Neural crest cell (in vitro differentiated cells): ENCODE data around the gene CMAS. TPM values are rescaled to one million over a fixed set of nuclear protein-coding genes. Genes with fewer than 3 reads are reported as not detected.

Experiments used
- DNase-seq: peaks from one replicate; pipeline ENCODE4 v3.0.0; 2021; ENCODE audit warnings: low read depth, mixed read lengths, low spot score
- H3K27ac Mint-ChIP-seq: one replicate; pipeline ENCODE4 v1.8.0; 2021; ENCODE audit warnings: mild to moderate bottlenecking, mixed read lengths; ENCODE audit not compliant: unreplicated experiment
- H3K27me3 Mint-ChIP-seq: 2 replicates; pipeline ENCODE4 v1.8.0; 2021; ENCODE audit warnings: low read depth, mild to moderate bottlenecking, mixed read lengths
- H3K36me3 Mint-ChIP-seq: 2 replicates; pipeline ENCODE4 v1.8.0; 2021; ENCODE audit warnings: low read depth, mild to moderate bottlenecking, mixed read lengths
- H3K4me1 Mint-ChIP-seq: 2 replicates; pipeline ENCODE4 v1.8.0; 2021; ENCODE audit warnings: mixed read lengths
- H3K4me3 Mint-ChIP-seq: one replicate; pipeline ENCODE4 v1.8.0; 2021; ENCODE audit warnings: mild to moderate bottlenecking, mixed read lengths
- H3K9me3 Mint-ChIP-seq: 2 replicates; pipeline ENCODE4 v1.8.0; 2021; ENCODE audit warnings: mixed read lengths
- total RNA-seq: library from RNA; stranded (reverse); gene quantifications from 2 replicates; pipeline ENCODE4 v1.2.1, GENCODE V29; 2021
- TF ChIP-seq, protein P1 (sequence below): fragments of 200-600 bp; sonication (generic); conservative IDR thresholded peaks from 2 replicates; pipeline ENCODE4 v1.5.0; 2021; ENCODE audit warnings: antibody characterized with exemption, mild to moderate bottlenecking

Gene CMAS
- total RNA-seq, 1 donor from 2014 or later, result 39.0 TPM

DNA sequence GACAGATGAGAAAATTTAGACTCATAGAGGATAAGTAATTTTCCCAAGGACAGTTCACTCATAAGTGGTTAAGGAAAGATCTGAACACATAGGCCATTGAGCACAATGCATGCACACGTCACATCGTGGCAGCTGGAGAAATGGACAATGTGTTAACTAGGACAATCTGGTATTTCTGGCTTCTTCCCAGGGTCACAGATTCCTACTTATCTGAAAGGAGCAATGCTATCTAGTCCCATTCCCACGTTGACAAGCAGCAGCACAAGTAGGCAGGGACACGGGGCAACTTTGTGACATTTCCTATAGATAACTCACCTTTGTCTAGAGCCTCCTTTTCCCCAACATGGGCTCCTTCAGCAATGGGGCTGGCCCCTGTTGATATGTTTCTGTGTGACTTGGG lies 6.7 kb upstream of the CMAS start:
- H3K9me3 Mint-ChIP-seq, result peaks cover 5% of the 10 kb centered on the region
- DNase-seq, result no peak
- H3K36me3 Mint-ChIP-seq, result no peaks in the 10 kb centered on the region

DNA sequence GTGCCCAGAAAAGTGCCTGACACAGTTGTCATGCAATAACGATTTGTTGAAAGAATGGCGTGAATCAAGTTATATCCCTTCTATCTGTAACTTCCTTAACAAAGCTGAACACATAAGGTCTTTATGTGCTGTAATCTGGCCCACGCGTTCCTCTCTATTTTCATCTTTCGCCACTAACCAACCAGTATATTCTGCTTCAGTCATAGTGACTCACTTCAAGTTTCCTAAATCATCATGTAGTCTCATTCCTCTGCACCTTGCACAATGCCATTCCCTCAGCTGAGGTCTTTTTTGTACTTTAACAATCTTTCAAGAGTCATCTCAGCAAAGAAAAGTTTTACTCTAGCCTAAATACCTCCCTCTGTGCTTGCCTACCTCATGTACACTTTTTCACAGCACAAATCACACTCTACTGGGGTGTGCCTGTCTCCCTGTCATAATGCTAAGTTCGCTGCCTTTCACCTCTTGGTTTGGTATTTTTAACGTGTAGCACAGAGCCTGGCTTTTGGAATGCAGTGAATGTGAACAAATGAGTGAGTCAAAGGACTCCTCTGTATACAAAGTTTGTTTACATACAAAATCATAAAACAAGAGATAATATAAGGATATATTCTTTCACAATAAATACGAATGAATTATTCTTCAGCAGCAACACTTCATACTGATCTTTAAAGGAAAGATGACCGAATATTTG lies 2.9 kb upstream of the CMAS start:
- TF ChIP-seq, protein P1, sequence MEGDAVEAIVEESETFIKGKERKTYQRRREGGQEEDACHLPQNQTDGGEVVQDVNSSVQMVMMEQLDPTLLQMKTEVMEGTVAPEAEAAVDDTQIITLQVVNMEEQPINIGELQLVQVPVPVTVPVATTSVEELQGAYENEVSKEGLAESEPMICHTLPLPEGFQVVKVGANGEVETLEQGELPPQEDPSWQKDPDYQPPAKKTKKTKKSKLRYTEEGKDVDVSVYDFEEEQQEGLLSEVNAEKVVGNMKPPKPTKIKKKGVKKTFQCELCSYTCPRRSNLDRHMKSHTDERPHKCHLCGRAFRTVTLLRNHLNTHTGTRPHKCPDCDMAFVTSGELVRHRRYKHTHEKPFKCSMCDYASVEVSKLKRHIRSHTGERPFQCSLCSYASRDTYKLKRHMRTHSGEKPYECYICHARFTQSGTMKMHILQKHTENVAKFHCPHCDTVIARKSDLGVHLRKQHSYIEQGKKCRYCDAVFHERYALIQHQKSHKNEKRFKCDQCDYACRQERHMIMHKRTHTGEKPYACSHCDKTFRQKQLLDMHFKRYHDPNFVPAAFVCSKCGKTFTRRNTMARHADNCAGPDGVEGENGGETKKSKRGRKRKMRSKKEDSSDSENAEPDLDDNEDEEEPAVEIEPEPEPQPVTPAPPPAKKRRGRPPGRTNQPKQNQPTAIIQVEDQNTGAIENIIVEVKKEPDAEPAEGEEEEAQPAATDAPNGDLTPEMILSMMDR, result no peak
- no peak overlapping the region for H3K27ac Mint-ChIP-seq

More for the DNA sequence above, 6.7 kb upstream of the CMAS start:
- TF ChIP-seq, protein P1, result no peak
- no peaks in the 10 kb centered on the region for H3K27me3 Mint-ChIP-seq
- peaks cover 15% of the 10 kb centered on the region for H3K4me1 Mint-ChIP-seq
- no peak overlapping the region for H3K4me3 Mint-ChIP-seq
- H3K27ac Mint-ChIP-seq, result no peak overlapping the region

DNA sequence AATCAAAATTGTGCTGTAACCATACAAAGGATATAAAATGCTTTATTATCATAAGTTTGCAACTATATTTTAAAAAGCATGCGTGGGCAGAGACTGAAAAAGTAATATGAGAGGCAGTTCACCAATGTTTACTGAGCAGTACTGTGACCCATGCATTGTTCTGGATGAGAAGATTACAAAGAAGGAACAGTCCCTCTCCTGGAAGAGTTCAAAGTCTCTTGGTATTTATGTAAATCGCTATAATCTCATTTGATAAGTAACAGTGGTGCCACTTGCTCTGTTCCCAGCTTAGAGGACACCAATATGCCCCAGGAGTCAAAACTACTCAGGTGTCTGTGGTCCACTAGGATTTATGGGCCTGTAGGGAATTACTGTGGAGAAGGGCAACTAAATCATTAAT lies 2.1 kb upstream of the CMAS start:
- Mint-ChIP-seq H3K27ac (no peak overlapping the region), H3K4me1 (peaks cover 20% of the 10 kb centered on the region), H3K4me3 (peak overlapping the region; percentile 65), H3K27me3 (no peaks in the 10 kb centered on the region), H3K9me3 (no peaks in the 10 kb centered on the region), H3K36me3 (no peaks in the 10 kb centered on the region)
- TF ChIP-seq, protein P1, result no peak
- DNase-seq, result no peak

More for the DNA sequence above, 2.9 kb upstream of the CMAS start:
- no peak for DNase-seq
- no peaks in the 10 kb centered on the region for H3K27me3 Mint-ChIP-seq
- H3K9me3 Mint-ChIP-seq, result no peaks in the 10 kb centered on the region
- peaks cover 15% of the 10 kb centered on the region for H3K4me1 Mint-ChIP-seq
- no peaks in the 10 kb centered on the region for H3K36me3 Mint-ChIP-seq
- no peak overlapping the region for H3K4me3 Mint-ChIP-seq

DNA sequence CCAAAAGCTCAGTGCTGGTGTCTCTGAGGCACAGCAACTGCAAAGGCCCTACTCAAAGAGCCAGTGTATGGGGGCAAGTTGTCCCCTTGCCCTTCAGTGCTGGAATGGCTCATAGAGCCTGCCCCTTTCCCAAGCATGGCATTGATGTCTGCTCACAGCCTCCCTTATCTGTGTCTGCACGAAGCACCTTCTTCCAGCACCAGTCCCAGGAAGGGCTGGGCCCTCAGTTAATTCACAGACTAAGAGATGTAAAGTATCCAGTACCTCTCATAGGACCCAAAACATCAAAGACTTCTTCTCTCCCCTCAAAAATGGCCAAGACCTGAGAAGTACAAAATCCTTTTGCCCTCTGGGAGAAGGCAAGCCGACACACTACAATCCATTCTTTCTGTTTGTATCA lies 1.6 kb upstream of the CMAS start:
- Mint-ChIP-seq H3K36me3 (no peaks in the 10 kb centered on the region), H3K4me1 (peaks cover 22% of the 10 kb centered on the region), H3K9me3 (no peaks in the 10 kb centered on the region), H3K27ac (no peak overlapping the region), H3K4me3 (peak overlapping the region; percentile 65), H3K27me3 (no peaks in the 10 kb centered on the region)
- DNase-seq, result no peak
- TF ChIP-seq, protein P1, result no peak

DNA sequence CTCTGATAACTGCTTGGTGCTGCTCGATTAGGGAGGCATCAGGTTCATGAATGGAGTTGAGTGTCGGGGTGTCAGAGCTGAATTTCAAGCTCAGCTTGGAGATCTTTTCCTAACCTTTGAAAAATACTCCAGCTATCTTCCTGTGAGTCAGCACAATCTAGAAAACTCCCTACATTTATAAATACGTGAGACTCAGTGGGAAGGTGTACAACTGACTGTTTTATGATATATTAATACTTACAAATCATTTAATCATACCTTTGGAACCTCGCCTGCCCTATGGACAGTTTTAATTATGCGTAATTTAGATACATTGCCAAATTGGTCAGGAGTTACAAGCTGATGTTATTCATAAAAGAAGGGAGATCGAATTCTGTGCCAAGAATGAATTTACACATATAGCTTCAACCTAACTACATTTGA lies 961 bp downstream of the CMAS start:
- Mint-ChIP-seq H3K27me3 (no peaks in the 10 kb centered on the region), H3K4me3 (peak overlapping the region; percentile 97), H3K27ac (peak overlapping the region; percentile 96), H3K36me3 (peaks cover 4% of the 10 kb centered on the region), H3K4me1 (peaks cover 29% of the 10 kb centered on the region), H3K9me3 (no peaks in the 10 kb centered on the region)
- TF ChIP-seq, protein P1, result no peak
- no peak for DNase-seq
